GM19452 (cell line): ENCODE measurements around the gene EFNA2.
"Not testable (repeated sequence)": the region's sequence is repeated elsewhere in the genome, so short reads cannot be mapped to it uniquely, and the experiment has no call there.

Experiments
- ATAC-seq: cut with Tn5 transposase; IDR thresholded peaks from one replicate; pipeline ENCODE4 v1.9.1; 2021; ENCODE audit not compliant: unreplicated experiment

Gene EFNA2

DNA sequence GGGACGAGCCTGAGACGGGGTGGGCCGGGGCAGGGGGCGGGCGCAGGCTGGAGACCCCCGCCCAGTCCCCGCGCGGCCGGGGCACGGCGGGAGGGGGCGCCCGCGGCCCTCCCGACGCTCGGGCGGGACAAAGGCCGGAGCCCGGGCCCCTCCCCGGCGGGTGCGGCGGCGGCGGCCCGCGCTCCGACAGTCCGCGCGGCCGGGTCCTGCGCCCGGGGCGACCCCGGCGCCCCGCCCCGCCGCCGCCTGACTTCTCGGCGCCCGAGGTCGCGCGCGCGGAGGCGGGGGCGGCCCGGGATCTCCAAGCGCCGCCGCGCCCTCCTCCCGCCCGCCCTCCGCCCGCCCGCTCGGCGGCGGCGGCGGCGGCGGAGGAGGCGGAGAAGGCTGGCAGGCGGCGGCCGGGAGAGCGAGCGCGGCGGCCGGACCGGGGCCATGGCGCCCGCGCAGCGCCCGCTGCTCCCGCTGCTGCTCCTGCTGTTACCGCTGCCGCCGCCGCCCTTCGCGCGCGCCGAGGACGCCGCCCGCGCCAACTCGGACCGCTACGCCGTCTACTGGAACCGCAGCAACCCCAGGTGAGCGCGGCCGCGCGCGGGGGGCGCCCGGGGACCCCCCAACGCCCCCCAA lies at the start of gene EFNA2:
TSS of gene EFNA2 (plus strand) at position 137 of the 624 bp plus-strand sequence. CDS start at position 433, 296 bp downstream.
- no peak for ATAC-seq

DNA sequence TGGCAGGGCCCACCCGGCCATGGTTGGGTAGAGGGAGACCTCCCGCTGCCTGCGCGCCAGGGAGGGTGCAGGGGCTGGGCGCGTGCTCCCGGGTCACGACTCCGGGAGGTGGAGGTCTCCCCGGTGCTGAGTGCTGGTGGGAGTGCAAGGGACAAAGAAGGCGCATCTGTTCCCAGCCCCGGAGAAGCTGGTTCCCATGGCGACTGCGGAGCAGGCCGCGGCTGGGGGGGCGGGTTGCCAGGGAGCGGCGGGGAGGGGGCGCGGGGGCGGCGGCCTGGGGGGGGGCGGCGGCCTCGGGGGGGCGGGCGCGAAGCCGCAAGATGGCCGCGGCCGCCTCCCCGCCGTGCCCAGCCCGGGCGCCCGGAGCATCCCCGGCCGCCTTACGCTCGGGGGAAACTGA lies 49.1 kb upstream of the EFNA2 start:
- no peak for ATAC-seq

DNA sequence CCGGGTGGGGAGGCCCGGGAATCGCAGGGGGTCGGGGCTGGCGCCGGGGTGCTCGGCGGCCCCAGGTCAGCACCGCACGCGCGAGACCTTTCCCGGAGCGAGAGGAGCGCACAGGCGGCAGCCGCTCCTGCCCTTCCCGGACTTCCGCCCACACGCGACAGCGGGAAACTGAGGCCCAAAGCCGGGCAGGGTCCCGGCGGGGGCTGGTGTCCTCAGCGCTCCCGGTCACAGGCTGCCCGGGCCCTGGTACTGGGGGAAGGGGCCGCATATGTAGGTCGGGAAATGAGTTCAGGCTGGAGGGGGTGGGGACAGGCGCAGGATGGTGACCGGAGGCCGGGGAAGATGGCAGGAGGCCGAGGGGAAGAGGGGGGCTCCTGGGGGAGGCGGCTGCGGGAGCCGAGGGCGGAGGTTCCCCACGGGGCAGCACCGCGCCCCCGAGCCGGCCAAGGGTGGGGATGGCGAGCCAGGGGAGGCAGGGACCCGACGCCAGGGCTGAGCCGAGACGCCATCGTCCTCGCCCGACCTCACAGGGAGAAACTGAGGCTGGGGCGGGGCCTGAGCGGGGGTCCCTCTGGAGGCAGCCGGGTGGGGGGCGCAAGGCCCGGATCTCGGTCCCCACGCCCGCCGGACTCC lies 48.5 kb upstream of the EFNA2 start:
- no peak for ATAC-seq

DNA sequence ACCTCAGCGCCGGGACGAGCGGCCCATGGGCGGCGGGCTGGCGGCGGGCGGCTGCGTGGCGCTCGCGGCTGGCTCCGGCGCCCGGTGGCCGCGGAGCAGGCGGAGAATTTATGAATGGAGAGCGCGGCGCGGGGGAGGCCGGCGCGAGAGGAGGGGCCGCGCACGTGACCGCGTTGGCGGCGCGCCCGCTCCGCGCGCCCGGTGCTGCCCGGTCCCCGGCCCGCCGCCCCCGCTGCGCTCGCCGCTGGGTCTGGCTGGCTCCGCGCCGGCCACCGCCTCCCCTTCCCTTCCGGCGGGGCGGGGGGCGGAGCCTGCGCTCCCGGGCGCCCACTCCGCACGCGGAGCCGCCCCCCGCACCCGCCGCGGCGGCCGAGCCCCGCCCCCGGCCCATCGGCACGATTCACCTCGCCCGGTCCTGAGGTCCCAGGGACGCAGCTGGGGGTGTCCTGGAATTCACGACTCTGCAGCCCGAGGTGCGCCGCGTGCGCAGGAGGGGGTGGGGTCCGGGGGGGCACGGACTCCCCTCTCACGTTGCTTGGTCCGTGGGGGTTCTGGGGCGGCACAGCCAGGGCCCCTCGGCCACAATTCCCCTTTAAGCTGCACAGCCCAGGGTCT lies 47.8 kb upstream of the EFNA2 start, which contains the start of gene CBARP:
TSS of gene CBARP (minus strand) at position 252 of the 615 bp plus-strand sequence. CDS start 1,905 bp downstream, outside the sequence.
- ATAC-seq: no peak

DNA sequence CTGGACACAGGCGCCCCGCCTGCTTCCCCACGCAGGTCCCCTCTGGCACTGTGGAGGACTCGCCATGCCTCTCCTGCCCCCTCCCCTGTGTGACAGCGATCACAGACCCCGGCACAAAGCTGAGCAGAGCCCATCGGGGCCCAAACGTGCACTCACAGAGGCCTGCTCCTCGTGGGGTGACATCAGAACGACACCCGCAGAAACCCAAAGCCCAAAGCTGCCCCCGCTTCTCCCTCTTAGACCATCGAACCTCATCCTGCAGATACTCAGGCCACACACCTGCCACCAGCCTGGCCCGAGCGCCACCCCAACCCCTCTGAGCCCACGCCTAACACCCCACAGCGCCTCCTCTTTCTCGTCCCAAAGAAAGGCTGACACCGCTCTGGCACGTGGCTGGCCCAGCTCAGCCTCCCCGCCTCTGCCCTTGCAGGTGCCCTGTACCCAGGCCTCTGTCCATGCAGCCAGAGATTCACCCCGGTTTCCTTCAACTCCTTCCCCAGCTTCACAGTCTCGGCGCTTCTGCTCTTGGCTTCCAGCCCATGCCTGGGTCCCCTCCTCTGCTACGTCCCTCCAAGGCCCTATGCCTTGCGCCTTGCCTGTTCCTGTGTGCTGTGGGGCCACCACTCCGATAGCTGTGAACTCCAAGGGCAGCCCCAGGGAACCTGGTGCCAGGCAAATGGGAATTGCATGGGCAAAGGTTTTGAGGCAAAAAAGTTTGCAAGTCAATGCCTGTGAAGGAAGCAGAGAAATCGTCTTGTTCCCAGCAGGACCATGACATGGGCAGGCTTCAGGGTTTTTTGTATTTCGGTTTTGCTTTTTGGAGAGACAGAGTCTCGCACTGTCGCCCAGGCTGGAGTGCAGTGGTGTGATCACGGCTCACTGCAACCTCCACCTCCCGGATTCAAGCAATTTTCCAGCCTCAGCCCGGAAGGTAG lies 47.0 kb upstream of the EFNA2 start:
- no peak for ATAC-seq

GRCh38 chr19:1239420-1239795 lies 46.3 kb upstream of the EFNA2 start:
- ATAC-seq: no peak

DNA sequence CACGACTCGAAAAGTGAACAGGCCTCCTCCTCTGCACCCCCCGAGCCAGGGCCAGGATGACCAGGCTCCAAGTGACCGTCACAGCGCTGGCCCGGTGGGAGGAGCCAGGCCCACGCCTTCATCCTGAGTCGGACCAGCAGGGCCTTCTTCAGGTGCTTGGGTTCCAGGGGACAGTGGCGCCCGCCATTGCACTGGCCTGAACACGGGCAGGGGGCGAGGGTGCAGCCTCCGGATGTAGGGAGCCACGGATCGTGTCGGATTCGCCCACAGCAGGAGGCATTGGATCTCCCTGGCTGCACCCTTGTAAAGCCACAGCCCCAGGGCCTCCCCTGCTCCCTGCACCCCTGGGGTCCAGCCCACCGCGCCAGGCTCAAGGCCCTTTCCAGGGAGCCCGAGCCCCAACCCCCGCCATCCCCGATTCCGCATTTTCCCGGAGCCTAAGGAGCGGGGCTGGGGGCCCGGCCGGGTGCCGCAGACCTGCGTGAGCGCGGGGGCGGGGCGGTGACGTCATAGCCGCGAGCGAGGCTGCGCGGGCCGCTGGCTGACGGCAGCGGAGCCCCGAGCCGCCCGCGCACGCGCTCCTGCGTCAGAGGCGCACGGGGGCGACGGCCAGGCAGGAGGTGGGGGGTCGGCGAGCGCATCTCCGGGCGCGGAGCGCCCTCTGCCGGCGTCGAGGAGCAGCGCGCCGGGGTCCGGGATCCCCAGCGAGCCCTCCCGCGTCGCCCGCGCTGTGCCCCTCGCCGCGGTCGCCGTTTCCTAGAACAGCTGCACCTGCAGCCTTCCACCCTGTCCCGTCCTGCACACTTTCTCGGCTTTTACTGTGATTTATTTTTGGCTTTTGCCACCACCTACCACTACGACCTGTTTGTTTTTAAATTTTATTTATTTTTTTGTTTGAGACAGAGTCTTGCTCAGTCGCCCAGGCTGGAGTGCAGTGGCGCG lies 45.6 kb upstream of the EFNA2 start:
- ATAC-seq: no peak

- no peak for ATAC-seq
These were observed 44.7 kb upstream of the EFNA2 start for GRCh38 chr19:1240925-1241324.

DNA sequence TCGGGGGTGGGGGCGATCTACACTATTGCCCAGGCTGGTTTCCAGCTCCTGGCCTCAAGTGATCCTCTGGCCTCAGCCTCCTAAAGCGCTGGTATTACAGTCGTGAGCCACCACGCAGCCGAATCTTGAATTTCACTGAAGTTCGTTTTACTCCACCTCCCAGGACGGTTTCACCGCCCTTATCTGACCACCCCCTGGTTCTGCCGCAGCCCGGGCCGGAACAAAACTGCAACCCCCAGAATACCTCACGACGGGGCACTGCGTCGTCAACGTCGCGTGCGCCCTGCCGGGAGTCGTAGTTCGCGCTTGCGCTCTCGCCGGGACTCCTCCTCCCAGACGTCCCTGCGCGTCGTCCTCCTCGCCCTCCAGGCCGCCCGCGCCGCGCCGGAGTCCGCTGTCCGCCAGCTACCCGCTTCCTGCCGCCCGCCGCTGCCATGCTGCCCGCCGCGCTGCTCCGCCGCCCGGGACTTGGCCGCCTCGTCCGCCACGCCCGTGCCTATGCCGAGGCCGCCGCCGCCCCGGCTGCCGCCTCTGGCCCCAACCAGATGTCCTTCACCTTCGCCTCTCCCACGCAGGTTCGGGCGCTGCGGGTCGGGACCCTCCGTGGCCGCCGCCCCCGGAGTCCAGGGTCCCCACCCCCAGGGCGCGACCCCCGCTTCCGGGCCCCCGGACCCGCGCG lies 44.1 kb upstream of the EFNA2 start, which contains the start of gene ATP5F1D:
TSS of gene ATP5F1D (plus strand) at position 335 of the 679 bp plus-strand sequence. CDS start at position 435, 100 bp downstream.
- peak; percentile 54 for ATAC-seq

- ATAC-seq: no peak
These were observed 41.6 kb upstream of the EFNA2 start for GRCh38 chr19:1243768-1244692.

DNA sequence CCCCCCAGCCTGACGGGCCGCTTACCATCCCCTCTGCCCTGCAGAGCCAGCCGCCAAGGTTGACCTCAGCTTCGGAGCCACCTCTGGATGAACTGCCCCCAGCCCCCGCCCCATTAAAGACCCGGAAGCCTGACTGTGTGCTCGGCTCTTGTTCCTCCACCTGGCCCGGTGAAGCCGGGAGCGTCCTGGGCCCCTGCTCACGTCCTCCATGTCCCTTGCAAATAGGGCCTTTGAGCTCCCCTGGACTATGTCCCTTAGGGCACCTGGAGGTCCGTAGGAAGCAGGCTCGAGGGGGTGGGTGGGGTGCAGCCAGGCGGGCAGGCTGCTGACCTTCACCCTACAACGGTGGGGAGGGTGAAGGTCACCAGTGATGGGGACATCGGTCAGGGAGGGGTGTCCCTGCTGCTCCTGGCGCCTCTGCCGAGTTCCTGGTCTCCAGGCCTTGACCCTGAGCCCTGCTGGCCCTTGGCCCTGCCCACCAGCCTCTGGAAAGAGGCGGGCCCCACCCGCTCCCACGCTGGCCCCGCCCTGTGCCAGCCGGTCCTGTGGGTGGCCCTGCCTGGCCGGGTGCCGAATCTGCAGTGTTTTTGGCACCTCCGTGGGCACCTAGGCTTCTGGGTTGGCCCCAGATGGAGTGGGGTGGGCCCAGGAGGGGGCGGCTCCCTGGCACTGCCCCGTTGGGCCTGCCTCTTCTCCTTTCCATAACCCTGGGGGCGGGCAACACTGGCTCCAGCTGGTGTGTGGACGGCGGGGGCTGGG lies 40.8 kb upstream of the EFNA2 start:
- ATAC-seq: no peak

DNA sequence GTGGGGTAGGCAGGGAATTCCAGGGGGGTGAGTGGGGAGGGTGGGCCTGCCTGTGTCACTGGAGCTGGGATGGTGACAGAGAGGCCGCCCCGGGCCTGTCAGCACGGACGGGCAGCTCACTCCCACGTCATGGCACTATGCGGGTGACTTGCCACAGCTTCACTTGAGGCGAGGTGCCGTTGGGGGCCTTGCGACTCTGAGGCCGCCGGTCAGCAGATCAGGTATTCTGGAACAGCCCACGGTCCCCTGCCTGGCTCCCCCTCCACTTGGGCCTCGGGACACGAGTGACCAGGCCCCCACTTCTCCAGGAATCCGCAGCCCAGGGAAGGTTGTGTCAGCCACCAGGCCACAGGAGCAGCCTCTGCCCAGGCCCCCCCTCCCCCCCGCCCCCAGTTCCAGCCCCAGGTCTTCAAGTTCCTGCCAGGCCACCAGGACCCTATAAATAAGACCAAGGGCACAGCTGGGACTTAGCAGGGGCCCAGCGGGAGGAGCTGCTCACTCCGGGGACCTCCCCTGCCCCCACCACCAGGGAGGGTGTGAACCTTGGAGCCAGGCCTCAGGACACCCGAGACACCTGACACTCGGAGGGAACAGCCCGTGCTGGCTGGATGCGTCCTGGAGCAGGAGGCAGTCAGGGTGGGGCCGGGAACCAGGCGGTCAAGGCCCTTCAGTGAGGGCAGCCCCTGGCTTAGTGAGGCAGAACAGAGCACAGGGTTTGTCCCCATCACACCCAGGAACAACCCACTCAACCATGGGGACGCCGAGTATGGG lies 40.0 kb upstream of the EFNA2 start:
- no peak for ATAC-seq

- not testable (repeated sequence) for ATAC-seq
These were observed 39.2 kb upstream of the EFNA2 start for GRCh38 chr19:1246265-1247087.

DNA sequence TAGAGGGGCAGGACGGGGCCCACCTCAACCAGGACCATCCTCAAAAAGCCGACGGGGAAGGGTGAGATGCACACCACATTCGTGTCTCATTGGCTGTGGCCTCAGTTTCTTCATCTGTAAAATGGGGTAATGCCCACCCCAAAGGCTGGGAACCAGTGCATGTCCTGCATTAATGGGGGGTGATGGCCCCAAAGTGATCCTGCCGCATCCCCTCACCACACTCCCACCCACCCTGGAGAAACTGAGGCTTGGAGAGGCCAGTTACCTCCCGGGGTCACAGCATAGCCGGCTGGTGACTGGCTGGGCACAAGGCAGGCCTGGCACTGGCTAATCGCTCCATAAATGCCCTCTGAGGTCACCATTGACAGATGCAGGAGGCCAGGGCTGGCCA lies 37.9 kb upstream of the EFNA2 start:
- ATAC-seq: no peak

GRCh38 chr19:1248139-1248785 lies 37.4 kb upstream of the EFNA2 start, which contains the start of gene MIDN:
Gene MIDN (plus strand): TSS chr19:1248583. CDS start chr19:1250297, 1,714 bp downstream.
- ATAC-seq: peak; percentile 15
